H54 (cell line): ENCODE results near the gene TXNRD2.

Experiments used
- DNase-seq: peaks from one replicate; pipeline ENCODE4 v3.0.0; 2011; ENCODE audit warnings: low spot score, mixed read lengths; ENCODE audit not compliant: insufficient read length
- FAIRE-seq: peaks from 3 replicates; lab custom pipeline; 2011; peaks lifted over from hg19 to GRCh38; lab: Jason Lieb, UNC
- POLR2A ChIP-seq: IDR thresholded peaks from 2 replicates; pipeline ENCODE4 v1.6.1; 2011; ENCODE audit warnings: low read depth, mild to moderate bottlenecking, low read length

Gene TXNRD2

GRCh38 chr22:19869497-19870152 lies 72.0 kb downstream of the TXNRD2 start:
- DNase-seq: no peak
- no peak for TF ChIP-seq POLR2A
- no peak for FAIRE-seq

- no peak for TF ChIP-seq POLR2A
- FAIRE-seq (no peak), DNase-seq (no peak)
Measured at GRCh38 chr22:19868773-19869471, 72.7 kb downstream of the TXNRD2 start.

DNA sequence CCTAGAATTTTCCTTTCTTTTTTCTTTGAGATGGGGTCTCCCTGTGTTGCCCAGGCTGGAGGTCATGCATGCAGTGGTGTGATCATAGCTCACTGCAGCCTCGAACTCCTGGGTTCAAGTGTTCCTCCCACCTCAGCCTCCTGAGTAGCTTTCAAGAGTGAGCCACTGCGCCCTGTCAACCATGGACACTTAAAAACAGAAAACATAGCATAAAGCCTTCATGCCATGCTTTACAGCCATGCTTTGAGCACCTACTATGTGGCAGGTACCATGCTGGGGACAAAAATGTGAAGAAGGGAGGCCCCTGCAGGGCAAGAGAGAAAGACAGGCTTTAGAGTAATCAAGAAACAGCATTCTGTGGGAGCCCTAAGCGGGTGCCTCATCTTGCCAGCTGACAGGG lies 73.3 kb downstream of the TXNRD2 start:
- no peak for FAIRE-seq
- no peak for DNase-seq
- TF ChIP-seq POLR2A: no peak

DNA sequence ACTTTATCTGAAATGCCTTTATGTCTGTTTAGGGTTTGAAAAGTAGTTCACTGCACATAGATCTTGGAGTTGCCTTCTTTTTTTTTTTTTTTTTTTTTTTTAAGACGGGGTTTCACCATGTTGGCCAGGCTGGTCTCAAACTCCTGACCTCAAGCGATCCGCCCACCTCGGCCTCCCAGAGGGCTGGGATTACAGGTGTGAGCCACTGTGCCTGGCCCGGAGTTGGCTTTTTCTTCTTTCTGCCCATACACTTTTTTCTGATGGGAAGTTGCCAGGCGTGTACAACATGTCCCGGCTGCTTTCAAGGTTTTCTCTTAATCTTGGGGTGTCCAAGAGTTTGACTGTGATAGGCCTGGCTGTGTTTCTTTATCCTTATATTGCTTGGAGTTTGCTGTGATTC lies 74.0 kb downstream of the TXNRD2 start:
- TF ChIP-seq POLR2A: no peak
- DNase-seq (no peak), FAIRE-seq (no peak)

- no peak for TF ChIP-seq POLR2A
- no peak for FAIRE-seq
- DNase-seq: no peak
Measured at GRCh38 chr22:19866665-19867009, 75.0 kb downstream of the TXNRD2 start.

DNA sequence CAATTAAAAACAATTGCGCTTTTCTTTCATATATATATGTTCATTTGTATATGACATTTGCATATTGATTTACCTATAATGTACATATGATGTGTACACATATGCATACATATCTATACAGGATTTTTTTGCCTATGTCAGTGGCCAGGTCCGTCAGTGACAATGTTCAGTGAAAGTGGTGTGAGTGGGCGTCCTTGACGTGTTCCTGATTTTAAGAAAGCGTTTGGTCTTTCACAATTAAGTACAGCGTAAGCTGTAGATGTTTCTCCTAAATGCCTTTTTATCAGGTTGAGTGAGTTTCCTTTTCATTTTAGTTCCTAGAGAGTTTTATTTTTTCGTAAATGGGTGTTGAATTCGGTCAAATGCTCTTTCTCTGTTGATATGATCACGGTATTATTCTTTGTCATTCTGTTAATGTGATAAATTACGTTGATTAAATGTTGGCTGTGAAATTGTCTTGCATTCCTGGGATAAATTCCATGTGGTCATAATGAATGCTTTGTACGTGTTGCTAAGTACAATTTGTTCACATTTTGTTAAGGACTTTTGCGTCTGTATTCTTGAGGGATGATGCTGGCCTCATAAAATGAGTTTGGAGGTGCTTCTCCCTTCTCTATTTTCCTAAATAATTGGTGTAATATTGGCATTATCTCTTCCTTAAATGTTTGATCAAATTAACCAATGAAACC lies 76.3 kb downstream of the TXNRD2 start:
- TF ChIP-seq POLR2A: no peak

DNA sequence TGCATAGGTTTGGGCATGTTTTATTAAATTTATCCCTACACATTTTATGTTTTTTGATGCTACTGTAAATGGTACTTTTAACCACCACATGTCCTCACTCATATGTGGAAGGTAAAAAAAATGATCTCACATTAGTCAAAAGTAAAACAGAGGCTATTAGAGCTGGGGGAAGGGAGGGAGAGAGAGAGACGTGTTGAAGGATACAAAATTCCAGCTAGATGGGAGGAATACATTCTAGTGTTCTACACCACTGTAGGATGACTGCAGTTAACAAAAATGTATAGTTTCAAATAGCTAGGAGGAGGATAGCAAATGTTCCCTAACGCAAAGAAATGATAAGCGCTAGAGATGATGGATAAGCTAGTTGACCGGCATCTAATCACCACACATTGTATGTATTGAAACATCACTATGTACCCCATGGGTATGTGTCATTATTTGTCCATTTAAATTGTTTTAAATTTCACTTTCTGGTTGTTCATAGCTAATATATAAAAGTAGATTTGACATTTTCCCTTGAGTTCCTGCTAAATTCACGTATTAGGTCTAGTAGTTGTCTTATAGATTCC lies 77.0 kb downstream of the TXNRD2 start:
- no peak for DNase-seq
- FAIRE-seq: no peak
- no peak for TF ChIP-seq POLR2A

More for the DNA sequence above, 76.3 kb downstream of the TXNRD2 start:
- DNase-seq: no peak
- FAIRE-seq: no peak

- TF ChIP-seq POLR2A: no peak
- DNase-seq (no peak), FAIRE-seq (no peak)
Measured at GRCh38 chr22:19863571-19863970, 78.0 kb downstream of the TXNRD2 start.

GRCh38 chr22:19862619-19863246 lies 78.9 kb downstream of the TXNRD2 start:
- TF ChIP-seq POLR2A: no peak
- DNase-seq (no peak), FAIRE-seq (no peak)

DNA sequence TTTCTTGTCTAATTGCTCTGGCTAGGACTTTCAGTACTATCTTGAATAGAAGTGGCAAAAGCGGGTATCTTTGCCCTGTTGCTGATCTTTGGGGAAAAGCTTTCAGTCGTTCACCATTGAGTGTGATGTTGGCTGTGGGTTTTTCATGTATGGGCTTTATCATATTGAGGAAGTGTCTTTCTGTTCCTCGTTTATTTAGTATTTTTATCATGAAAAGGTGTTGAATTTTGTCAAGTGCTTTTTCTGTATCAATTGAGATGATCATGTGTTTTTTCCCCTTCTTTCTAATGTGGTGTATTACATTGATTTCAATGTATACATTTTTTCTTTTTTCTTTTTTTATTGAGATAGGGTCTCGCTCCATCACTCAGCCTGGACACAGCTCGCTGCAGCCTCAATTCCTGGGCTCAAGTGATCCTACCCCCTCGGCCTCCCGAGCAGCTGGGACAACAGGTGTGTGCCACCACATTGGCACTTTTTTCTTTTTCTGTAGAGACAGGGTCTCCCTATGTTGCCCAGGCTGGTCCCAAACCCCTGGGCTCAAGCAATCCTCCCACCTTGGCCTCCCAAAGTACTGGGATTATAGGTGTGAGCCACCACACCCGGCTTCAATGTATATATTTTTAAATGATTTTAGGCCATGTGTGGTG lies 81.6 kb downstream of the TXNRD2 start:
- no peak for DNase-seq
- no peak for FAIRE-seq
- no peak for TF ChIP-seq POLR2A

DNA sequence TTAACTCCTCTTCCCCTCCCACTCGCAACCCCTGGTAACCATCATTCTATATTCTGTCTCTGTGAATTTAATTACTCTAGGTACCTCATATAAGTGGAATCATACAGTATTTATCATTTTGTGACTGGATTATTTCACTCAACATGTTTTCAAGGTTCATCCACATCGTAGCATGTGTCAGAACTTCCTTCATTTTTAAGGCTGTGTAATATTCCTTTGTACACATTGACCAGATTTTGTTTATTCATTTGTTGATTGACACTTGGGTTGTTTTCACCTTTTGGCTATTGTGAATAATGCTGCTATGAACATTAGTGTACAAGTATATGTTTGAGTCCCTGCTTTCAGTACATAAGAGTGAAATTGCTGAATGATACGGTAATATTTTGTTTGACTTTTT lies 84.2 kb downstream of the TXNRD2 start:
- no peak for FAIRE-seq
- TF ChIP-seq POLR2A: no peak

DNA sequence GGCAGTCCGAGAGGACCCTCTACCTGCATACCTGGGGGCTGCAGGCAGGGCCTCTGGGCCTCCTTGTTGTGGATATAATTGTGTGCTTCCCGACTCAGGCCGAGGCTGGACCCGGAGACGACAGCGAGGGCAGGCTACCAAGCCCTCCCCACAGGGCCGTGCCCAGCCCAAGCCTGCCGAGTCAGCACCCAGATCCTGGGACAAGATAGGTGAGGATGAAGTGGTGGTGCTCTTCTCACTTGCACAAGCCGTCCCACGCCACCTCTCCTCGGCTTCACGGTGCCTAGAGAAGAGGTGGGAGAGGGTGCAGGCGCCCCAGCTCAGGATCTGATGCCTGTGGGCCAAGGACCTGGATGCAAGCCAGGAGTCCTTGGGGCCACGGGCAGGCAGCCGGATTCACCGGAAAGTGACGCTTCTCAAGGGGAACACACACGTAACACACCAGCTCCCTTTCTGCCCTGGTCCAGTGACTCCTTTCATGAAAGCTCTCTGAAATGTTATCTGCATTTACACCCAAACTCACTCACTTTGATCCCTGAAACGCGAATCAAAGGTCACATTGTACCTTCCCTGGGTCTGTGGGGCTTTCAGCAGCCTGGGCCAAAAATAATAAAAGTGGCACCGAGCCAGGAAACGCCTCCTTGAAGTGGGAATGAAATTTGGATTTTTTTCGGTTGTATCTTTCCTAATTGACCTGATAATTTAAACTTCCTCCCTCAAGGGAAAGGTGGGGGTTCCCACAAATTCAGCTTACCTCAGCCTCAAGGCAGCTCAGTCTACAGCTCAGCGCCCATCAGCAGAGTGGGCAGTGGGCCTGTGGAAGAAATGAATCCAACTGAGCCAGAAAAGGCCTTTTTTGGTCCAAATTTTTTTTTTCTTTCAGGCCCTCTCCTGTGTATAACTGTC lies 85.9 kb downstream of the TXNRD2 start:
- FAIRE-seq: no peak
- DNase-seq: no peak
- TF ChIP-seq POLR2A: no peak

More for the DNA sequence above, 84.2 kb downstream of the TXNRD2 start:
- DNase-seq: no peak

GRCh38 chr22:19854778-19855503 lies 86.7 kb downstream of the TXNRD2 start, which contains the start of the genes GNB1L and RTL10:
Gene GNB1L, minus strand, starts transcription at chr22:19854874. Its CDS starts 33,519 bp downstream, at chr22:19821355.
Gene RTL10, minus strand, starts transcription at chr22:19854874. Its CDS starts 2,613 bp downstream, at chr22:19852261.
- DNase-seq (peak; percentile 87), FAIRE-seq (no peak)
- peak; percentile 83 for TF ChIP-seq POLR2A
